Right cardiac atrium (tissue), 5 donors: ENCODE data around the gene ORAI2. TPM values are rescaled to one million over a fixed set of nuclear protein-coding genes. Genes with fewer than 3 reads are reported as not detected.

Experiments
- ATAC-seq, 2 donors: fragments of 200-7000 bp; cut with Tn5 transposase; one replicate each; pipeline versions ENCODE4 v1.8.0 to v1.9.1; 2020; ENCODE audit warnings: moderate library complexity in 2 of 2, mild to moderate bottlenecking in 1 of 2
- DNase-seq, 3 donors: peaks; one replicate each; pipeline ENCODE4 v3.0.0-alpha.2; 2020
- H3K27ac ChIP-seq: one replicate; pipeline ENCODE4 v1.5.1; 2013; ENCODE audit warnings: mild to moderate bottlenecking, low read length, control low read depth, moderate library complexity
- H3K27me3 ChIP-seq: one replicate; pipeline ENCODE4 v1.6.1; 2013; ENCODE audit not compliant: control insufficient read depth, insufficient read depth
- H3K4me1 ChIP-seq: one replicate; pipeline ENCODE4 v1.6.1; 2013; ENCODE audit warnings: low read length; ENCODE audit not compliant: control insufficient read depth, insufficient read depth
- H3K4me3 ChIP-seq: one replicate; pipeline ENCODE4 v1.5.1; 2013; ENCODE audit warnings: low read length, control low read depth
- H3K9me3 ChIP-seq: one replicate; pipeline ENCODE4 v1.6.1; 2013; ENCODE audit warnings: low read length; ENCODE audit not compliant: control insufficient read depth
- WGBS: extraction: QIAGEN DNeasy Blood & Tissue Kit; methylation state at CpG from one replicate; pipeline ENCODE4 v1.1.7; 2013; 5-methylcytosine and 5-hydroxymethylcytosine counted together
- intact Hi-C, 4 donors: fragments of 100-400 bp; cut with DNase I; formaldehyde crosslinking; loops; one replicate each; pipeline versions ENCODE4 v1.11.0 to v1.14.0; 2022 to 2023
- polyA plus RNA-seq: library from polyadenylated mRNA; stranded (reverse); fragments of 200-250 nt; gene quantifications from one replicate; pipeline ENCODE4 v1.2.3, GENCODE V29; 2013
- total RNA-seq, 4 donors: library from RNA; stranded (reverse); fragmentation: NEBNext Ultra II Directional; extraction: Animal tissue kit (Norgen Biotek cat#: 25700); gene quantifications; one replicate each; pipeline ENCODE4 v1.2.1, GENCODE V29; 2021
- donor health status: healthy with polysubstance abuse.
- donor health status: DM: no; HTN: yes; CAD: no.
- donor health status: DM: no; HTN: no; CAD: no.
- donor health status: DM: no; HTN: yes; CAD: no; lungs with severe emphysema.
- donor health status: DM: yes; HTN: yes; CAD: no.

ORAI2 gene
- total and polyA plus RNA-seq, 5 donors, result 2.9 to 7.4 (median 4.3) TPM

GRCh38 chr7:102413091-102413490 is 20.3 kb upstream of the ORAI2 start:
- no peaks in the 10 kb centered on the region for H3K4me1 ChIP-seq
- DNase-seq (no peak), ATAC-seq (peak; percentile 12 to 16)
- H3K9me3 ChIP-seq, result peaks cover 1% of the 10 kb centered on the region
- H3K27ac ChIP-seq, result no peak overlapping the region
- intact Hi-C loops, result no loop called here
- H3K4me3 ChIP-seq, result no peak overlapping the region
- no peaks in the 10 kb centered on the region for H3K27me3 ChIP-seq
- WGBS, result 78% methylated on average over 5 of the region's 5 CpGs

- Histone ChIP-seq H3K27me3 (no peaks in the 10 kb centered on the region), H3K9me3 (peaks cover 1% of the 10 kb centered on the region), H3K4me1 (no peaks in the 10 kb centered on the region), H3K4me3 (no peak overlapping the region), H3K27ac (no peak overlapping the region)
- WGBS, result 94% methylated on average over 4 of the region's 4 CpGs
- ATAC-seq (no peak), DNase-seq (no peak)
- intact Hi-C loops, result no loop called here
Measured at GRCh38 chr7:102413611-102414010, 19.8 kb upstream of the ORAI2 start.

GRCh38 chr7:102415685-102416225 is 17.6 kb upstream of the ORAI2 start:
- H3K27me3 ChIP-seq, result no peaks in the 10 kb centered on the region
- no peaks in the 10 kb centered on the region for H3K4me1 ChIP-seq
- H3K27ac ChIP-seq, result no peak overlapping the region
- intact Hi-C loops, result no loop called here
- ATAC-seq (peak in 1 of 2 donors; percentile 28), DNase-seq (no peak)
- H3K9me3 ChIP-seq, result no peaks in the 10 kb centered on the region
- H3K4me3 ChIP-seq, result no peak overlapping the region
- WGBS, result 74% methylated on average over 12 of the region's 12 CpGs

- no peak for DNase-seq
- intact Hi-C loops, result no loop called here
Measured at GRCh38 chr7:102416406-102416805, 17.0 kb upstream of the ORAI2 start.

GRCh38 chr7:102417105-102417504 is 16.3 kb upstream of the ORAI2 start:
- Histone ChIP-seq H3K9me3 (no peaks in the 10 kb centered on the region), H3K27me3 (no peaks in the 10 kb centered on the region), H3K27ac (no peak overlapping the region), H3K4me3 (no peak overlapping the region), H3K4me1 (no peaks in the 10 kb centered on the region)
- intact Hi-C loops, result no loop called here
- ATAC-seq (no peak), DNase-seq (no peak)
- 87% methylated on average over 3 of the region's 3 CpGs for WGBS

More at GRCh38 chr7:102416406-102416805, 17.0 kb upstream of the ORAI2 start:
- H3K27me3 ChIP-seq, result no peaks in the 10 kb centered on the region
- H3K27ac ChIP-seq, result no peak overlapping the region
- ATAC-seq, result no peak
- no peaks in the 10 kb centered on the region for H3K9me3 ChIP-seq
- H3K4me1 ChIP-seq, result no peaks in the 10 kb centered on the region
- 93% methylated on average over 6 of the region's 6 CpGs for WGBS
- no peak overlapping the region for H3K4me3 ChIP-seq

GRCh38 chr7:102418592-102418991 is 14.8 kb upstream of the ORAI2 start:
- WGBS, result 98% methylated on average over 5 of the region's 5 CpGs
- intact Hi-C loops, result no loop called here
- no peak overlapping the region for H3K27ac ChIP-seq
- no peaks in the 10 kb centered on the region for H3K27me3 ChIP-seq
- H3K4me1 ChIP-seq, result no peaks in the 10 kb centered on the region
- H3K9me3 ChIP-seq, result no peaks in the 10 kb centered on the region
- no peak for ATAC-seq
- no peak overlapping the region for H3K4me3 ChIP-seq
- DNase-seq, result no peak

GRCh38 chr7:102421706-102422240 is 11.6 kb upstream of the ORAI2 start:
- no peak for ATAC-seq
- DNase-seq, result no peak
- no peaks in the 10 kb centered on the region for H3K4me1 ChIP-seq
- H3K27ac ChIP-seq, result no peak overlapping the region
- H3K27me3 ChIP-seq, result no peaks in the 10 kb centered on the region
- H3K9me3 ChIP-seq, result no peaks in the 10 kb centered on the region
- WGBS, result 91% methylated on average over 10 of the region's 10 CpGs
- H3K4me3 ChIP-seq, result no peak overlapping the region
- intact Hi-C loops, result no loop called here

GRCh38 chr7:102424129-102424551 is 9.2 kb upstream of the ORAI2 start:
- no peak overlapping the region for H3K27ac ChIP-seq
- H3K4me3 ChIP-seq, result no peak overlapping the region
- H3K4me1 ChIP-seq, result no peaks in the 10 kb centered on the region
- ATAC-seq (no peak), DNase-seq (no peak)
- intact Hi-C loops, result no loop called here
- H3K27me3 ChIP-seq, result no peaks in the 10 kb centered on the region
- WGBS, result 73% methylated on average over 12 of the region's 12 CpGs
- H3K9me3 ChIP-seq, result no peaks in the 10 kb centered on the region

GRCh38 chr7:102424787-102425218 is 8.6 kb upstream of the ORAI2 start:
- H3K4me1 ChIP-seq, result no peaks in the 10 kb centered on the region
- DNase-seq (no peak), ATAC-seq (no peak)
- H3K4me3 ChIP-seq, result no peak overlapping the region
- no peaks in the 10 kb centered on the region for H3K9me3 ChIP-seq
- intact Hi-C loops, result no loop called here
- H3K27me3 ChIP-seq, result no peaks in the 10 kb centered on the region
- no peak overlapping the region for H3K27ac ChIP-seq
- 83% methylated on average over 13 of the region's 13 CpGs for WGBS

GRCh38 chr7:102425639-102426267 is 7.6 kb upstream of the ORAI2 start:
- ATAC-seq (peak; percentile 53 to 59), DNase-seq (peak; percentile 44 to 82 (median 79))
- H3K4me3 ChIP-seq, result no peak overlapping the region
- H3K27me3 ChIP-seq, result no peaks in the 10 kb centered on the region
- 73% methylated on average over 25 of the region's 25 CpGs for WGBS
- no peaks in the 10 kb centered on the region for H3K9me3 ChIP-seq
- H3K4me1 ChIP-seq, result no peaks in the 10 kb centered on the region
- H3K27ac ChIP-seq, result no peak overlapping the region
- intact Hi-C loops, result no loop called here

- 82% methylated on average over 16 of the region's 16 CpGs for WGBS
- Histone ChIP-seq H3K9me3 (no peaks in the 10 kb centered on the region), H3K4me3 (no peak overlapping the region), H3K27me3 (no peaks in the 10 kb centered on the region), H3K4me1 (no peaks in the 10 kb centered on the region), H3K27ac (no peak overlapping the region)
- peak; percentile 39 to 40 for ATAC-seq
- DNase-seq, result no peak
- intact Hi-C loops, result no loop called here
Measured at GRCh38 chr7:102426268-102427018, 6.9 kb upstream of the ORAI2 start.
